OCI-LY7 (cell line): ENCODE measurements around the gene FBN2. TPM values are rescaled to one million over a fixed set of nuclear protein-coding genes. Genes with fewer than 3 reads are reported as not detected.

Source experiments
- BruUV-seq: library from RNA; stranded (reverse); fragments of 400-500 nt; replicated peaks from 2 replicates; lab custom pipeline; 2021; lab: Mats Ljungman, UMichigan
- CTCF ChIA-PET: fragments of 300-600 bp; sonication (Branson Sonifier 250); formaldehyde crosslinking; loops from one replicate; lab custom pipeline; 2022; ENCODE audit warnings: antibody characterized with exemption; ENCODE audit not compliant: unreplicated experiment; lab: Charles Lee
- POLR2A ChIA-PET: fragments of 300-600 bp; sonication (Branson Sonifier 250); formaldehyde crosslinking; loops from one replicate; lab custom pipeline; 2022; ENCODE audit warnings: antibody characterized with exemption; lab: Charles Lee
- DNase-seq: peaks from one replicate; pipeline ENCODE4 v3.0.0-alpha.2; 2015; ENCODE audit warnings: low spot score
- H2AFZ ChIP-seq: fragments of 200-600 bp; sonication (generic), shearing (Covaris generic); 2 replicates; pipeline ENCODE4 v1.6.1; 2014; ENCODE audit warnings: mild to moderate bottlenecking, antibody characterized with exemption, low read length, moderate library complexity
- H3K27ac ChIP-seq: fragments of 200-600 bp; sonication (generic); 2 replicates; pipeline ENCODE4 v1.5.1; 2014; ENCODE audit warnings: mixed run types, low read depth, mild to moderate bottlenecking, moderate library complexity, low read length, inconsistent platforms; ENCODE audit not compliant: poor library complexity, severe bottlenecking
- H3K36me3 ChIP-seq: fragments of 200-600 bp; sonication (generic); 2 replicates; pipeline ENCODE4 v1.6.1; 2014; ENCODE audit warnings: mild to moderate bottlenecking, antibody characterized with exemption, low read length, moderate library complexity, mixed read lengths; ENCODE audit not compliant: insufficient read depth
- H3K4me1 ChIP-seq: fragments of 200-600 bp; sonication (generic); 2 replicates; pipeline ENCODE4 v1.5.1; 2014; ENCODE audit warnings: mild to moderate bottlenecking, low read length; ENCODE audit not compliant: insufficient read depth, poor library complexity, severe bottlenecking
- H3K4me2 ChIP-seq: fragments of 200-600 bp; sonication (generic); 2 replicates; pipeline ENCODE4 v1.6.1; 2014; ENCODE audit warnings: mild to moderate bottlenecking, low read length
- H3K4me3 ChIP-seq: fragments of 200-600 bp; sonication (generic); 2 replicates; pipeline ENCODE4 v1.5.1; 2014; ENCODE audit warnings: mild to moderate bottlenecking, low read depth, low read length; ENCODE audit not compliant: poor library complexity, severe bottlenecking
- H3K79me2 ChIP-seq: fragments of 200-600 bp; sonication (generic); 2 replicates; pipeline ENCODE4 v1.6.1; 2016; ENCODE audit warnings: low read depth, mild to moderate bottlenecking, low read length, moderate library complexity, mixed read lengths; ENCODE audit not compliant: insufficient read depth
- H3K9me2 ChIP-seq: fragments of 200-600 bp; sonication (generic); 2 replicates; pipeline ENCODE4 v1.6.1; 2016; ENCODE audit warnings: mild to moderate bottlenecking, low read length, mixed read lengths; ENCODE audit not compliant: insufficient read depth
- H3K9me3 ChIP-seq: fragments of 200-600 bp; sonication (generic); 2 replicates; pipeline ENCODE4 v1.6.1; 2014; ENCODE audit warnings: mild to moderate bottlenecking, mixed run types, low read length, mixed read lengths
- H4K20me1 ChIP-seq: fragments of 200-600 bp; sonication (generic); 2 replicates; pipeline ENCODE4 v1.6.1; 2014; ENCODE audit warnings: mild to moderate bottlenecking, antibody characterized with exemption, low read length, moderate library complexity, mixed read lengths; ENCODE audit not compliant: insufficient read depth
- CTCF ChIP-seq: fragments of 200-600 bp; sonication (generic); conservative IDR thresholded peaks from 2 replicates; pipeline ENCODE4 v1.5.1; 2014; ENCODE audit warnings: mild to moderate bottlenecking, antibody characterized with exemption, low read length, moderate library complexity, mixed read lengths
- EZH2phosphoT487 ChIP-seq: fragments of 200-600 bp; sonication (generic); IDR thresholded peaks from 2 replicates; pipeline ENCODE4 v1.6.1; 2018; ENCODE audit warnings: low read depth, borderline replicate concordance, mild to moderate bottlenecking, mixed run types, antibody characterized with exemption, low read length, moderate library complexity, mixed read lengths
- intact Hi-C: fragments of 100-400 bp; cut with micrococcal nuclease; formaldehyde crosslinking; loops from one replicate; pipeline ENCODE4 v1.10.0; 2022; ENCODE audit not compliant: unreplicated experiment
- total RNA-seq, 2 experiments: library from RNA; depleted of rRNA in 1 of 2; stranded (reverse); fragments of >200 nt in 1 of 2; shearing (Covaris generic) in 1 of 2; gene quantifications; 2 replicates each; pipeline ENCODE4 v1.2.3, GENCODE V29; 2014 to 2022

FBN2 gene
- total RNA-seq, 2 experiments from 2014 or later = not detected

DNA sequence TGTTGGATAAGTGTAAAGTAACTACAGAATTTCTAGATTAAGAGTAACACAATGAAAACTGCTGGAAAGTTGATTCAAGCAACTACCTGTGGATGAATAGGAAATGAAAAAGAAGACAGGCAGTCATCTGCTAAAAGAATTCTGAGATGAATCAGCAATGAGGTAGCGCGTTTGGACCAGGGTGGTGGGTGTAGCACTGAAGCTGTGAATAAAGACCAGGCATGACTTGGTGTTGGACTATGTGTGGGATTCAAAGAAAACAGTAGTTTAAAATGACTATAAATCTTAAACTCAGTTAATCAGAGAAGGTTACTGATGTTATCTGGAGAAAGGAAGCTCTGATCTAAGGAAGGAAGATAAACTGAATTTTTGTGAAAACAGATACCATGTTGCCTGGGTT, 159.8 kb downstream of the FBN2 start:
- Histone ChIP-seq H3K4me3 (no peak overlapping the region), H3K79me2 (no peaks in the 10 kb centered on the region), H3K36me3 (no peaks in the 10 kb centered on the region), H3K9me2 (no peaks in the 10 kb centered on the region), H3K27ac (no peak overlapping the region), H2AFZ (no peak overlapping the region), H3K9me3 (no peaks in the 10 kb centered on the region), H4K20me1 (no peaks in the 10 kb centered on the region; the same call in 1 of the 2 replicates), H3K4me1 (no peaks in the 10 kb centered on the region), H3K4me2 (no peak overlapping the region)
- no peak for TF ChIP-seq CTCF
- TF ChIP-seq EZH2phosphoT487 = no peak
- intact Hi-C loops = no loop called here
- ChIA-PET CTCF (no interaction called here), POLR2A (no interaction called here)
- BruUV-seq = no TSS peak
- no peak for DNase-seq

- no peak overlapping the region for H3K4me2 ChIP-seq
- no peak overlapping the region for H2AFZ ChIP-seq
- TF ChIP-seq CTCF (no peak), EZH2phosphoT487 (no peak)
- H3K27ac ChIP-seq = no peak overlapping the region
- no peaks in the 10 kb centered on the region; the same call in 1 of the 2 replicates for H4K20me1 ChIP-seq
- POLR2A ChIA-PET = interaction anchor here (0.6 kb wide), 1 partner anchor 165 kb away, joined by 4 read pairs; no protein-coding TSS in a partner anchor
- no peaks in the 10 kb centered on the region for H3K4me1 ChIP-seq
- H3K9me3 ChIP-seq = no peaks in the 10 kb centered on the region
- H3K36me3 ChIP-seq = no peaks in the 10 kb centered on the region
- no peaks in the 10 kb centered on the region for H3K9me2 ChIP-seq
- no TSS peak for BruUV-seq
- H3K79me2 ChIP-seq = no peaks in the 10 kb centered on the region
- no peak overlapping the region for H3K4me3 ChIP-seq
- DNase-seq = no peak
- intact Hi-C loops = no loop called here
- CTCF ChIA-PET = no interaction called here
Measured at GRCh38 chr5:128376577-128376976, 161.5 kb downstream of the FBN2 start.

DNA sequence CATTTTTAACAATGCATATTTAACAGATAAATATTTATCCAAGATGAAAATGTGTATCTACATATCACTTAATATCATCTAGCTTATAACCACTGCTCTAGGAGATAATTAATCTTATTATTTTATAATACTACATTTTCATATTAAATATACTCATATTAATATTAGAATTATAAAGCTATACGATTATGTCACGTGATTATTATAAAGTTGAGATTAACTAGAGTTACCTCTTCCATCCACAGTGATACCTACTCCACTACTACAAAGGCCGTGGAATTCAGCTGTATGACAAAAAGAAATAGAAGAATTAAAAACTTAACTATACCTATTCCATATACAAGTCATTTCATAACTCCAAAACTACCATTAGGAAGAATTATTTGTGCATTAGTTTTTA, 171.9 kb downstream of the FBN2 start:
- H3K4me1 ChIP-seq = no peaks in the 10 kb centered on the region
- H2AFZ ChIP-seq = no peak overlapping the region
- TF ChIP-seq CTCF (no peak), EZH2phosphoT487 (no peak)
- ChIA-PET POLR2A (interaction anchor here (0.7 kb wide), 1 partner anchor 665 kb away, joined by 3 read pairs; no protein-coding TSS in a partner anchor), CTCF (no interaction called here)
- DNase-seq = no peak
- H3K4me3 ChIP-seq = no peak overlapping the region
- H3K9me2 ChIP-seq = no peaks in the 10 kb centered on the region
- intact Hi-C loops = no loop called here
- H3K79me2 ChIP-seq = no peaks in the 10 kb centered on the region
- H3K27ac ChIP-seq = no peak overlapping the region
- no peaks in the 10 kb centered on the region for H4K20me1 ChIP-seq
- H3K9me3 ChIP-seq = no peaks in the 10 kb centered on the region
- BruUV-seq = no TSS peak
- H3K36me3 ChIP-seq = no peaks in the 10 kb centered on the region
- H3K4me2 ChIP-seq = no peak overlapping the region
